ENCODE data around the gene TAF7. TPM values are rescaled to one million over a fixed set of nuclear protein-coding genes. Genes with fewer than 3 reads are reported as not detected.

Gene TAF7
- polyA plus RNA-seq, 1 of the 3 experiments (the other 2 are of a cell fraction) = 30.6 TPM

DNA sequence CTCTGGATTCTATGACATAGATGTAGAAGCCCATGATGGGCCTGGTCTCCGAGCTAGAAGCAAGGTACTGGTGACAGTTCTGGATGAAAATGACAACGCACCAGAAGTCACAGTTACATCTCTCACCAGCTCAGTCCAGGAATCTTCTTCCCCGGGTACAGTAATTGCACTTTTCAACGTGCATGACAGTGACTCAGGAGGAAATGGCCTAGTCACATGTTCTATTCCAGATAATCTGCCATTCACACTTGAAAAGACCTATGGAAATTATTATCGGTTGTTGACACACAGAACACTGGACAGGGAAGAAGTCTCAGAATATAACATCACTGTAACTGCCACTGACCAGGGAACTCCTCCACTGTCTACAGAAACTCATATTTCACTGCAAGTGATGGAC lies 35.5 kb upstream of the TAF7 start:
- no peak overlapping the region for H3K27ac ChIP-seq (ENCODE audit: low read depth in 2 of 2, low read length in 1 of 2)
- POLR2A ChIA-PET = no interaction called here
- no peak overlapping the region for H3K4me3 ChIP-seq (ENCODE audit: low read depth in 2 of 2, low read length in 1 of 2)
- H3K27me3 ChIP-seq (ENCODE audit: insufficient read depth) = no peaks in the 10 kb centered on the region
- H3K9me3 ChIP-seq = no peaks in the 10 kb centered on the region
- no peak overlapping the region for H3K9ac ChIP-seq
- H3K79me2 ChIP-seq (ENCODE audit: insufficient read depth) = no peaks in the 10 kb centered on the region
- H3K4me2 ChIP-seq = no peak overlapping the region
- H3K36me3 ChIP-seq (replicated peaks in 1 of 2; ENCODE audit: control insufficient read depth in 1 of 2, insufficient read depth in 2 of 2, low read length in 1 of 2) = no peaks in the 10 kb centered on the region
- H4K20me1 ChIP-seq (ENCODE audit: insufficient read depth) = no peaks in the 10 kb centered on the region
- DNase-seq = no peak
- CTCF ChIA-PET = interaction anchor here (0.6 to 1.7 kb wide), 6 partner anchors 9 to 211 kb away, joined by 3 to 8 read pairs (median 4); no protein-coding TSS in a partner anchor
- no peaks in the 10 kb centered on the region for H3K4me1 ChIP-seq (ENCODE audit: control insufficient read depth in 1 of 2, insufficient read depth in 2 of 2, low read depth in 1 of 2, low read length in 1 of 2)
- H3K9me2 ChIP-seq = no peaks in the 10 kb centered on the region
- no peaks in the 10 kb centered on the region for H3F3A ChIP-seq (replicated peaks; ENCODE audit: insufficient read depth)
- no peak overlapping the region for H2AFZ ChIP-seq (ENCODE audit: low read depth)
- TF ChIP-seq TCF12 (IDR thresholded peaks at IDR 0.05) (no peak), EP300 (IDR thresholded peaks at IDR 0.05; ENCODE audit: borderline replicate concordance in 1 of 2, low read depth in 1 of 2, low read length in 1 of 2) (no peak), EZH2phosphoT487 (IDR thresholded peaks at IDR 0.05; ENCODE audit: borderline replicate concordance, low read depth) (no peak), FOXM1 (IDR thresholded peaks at IDR 0.05; ENCODE audit: low read depth) (no peak), FOXJ3 (CRISPR knock-in tag; IDR thresholded peaks at IDR 0.05) (no peak), RXRA (IDR thresholded peaks at IDR 0.05; ENCODE audit: borderline replicate concordance, low read depth) (no peak), RAD21 (IDR thresholded peaks at IDR 0.05; ENCODE audit: low read length) (no peak), POLR2AphosphoS5 (IDR thresholded peaks at IDR 0.05; ENCODE audit: low read depth, low read length) (no peak), GABPA (IDR thresholded peaks at IDR 0.05; ENCODE audit: low read depth) (no peak), CHD2 (IDR thresholded peaks at IDR 0.05; ENCODE audit: low read length, partially characterized antibody) (no peak), NFIC (IDR thresholded peaks at IDR 0.05; ENCODE audit: borderline replicate concordance) (no peak), SMC3 (IDR thresholded peaks at IDR 0.05; ENCODE audit: low read depth, low read length) (no peak)
- TF ChIP-seq, protein P1, sequence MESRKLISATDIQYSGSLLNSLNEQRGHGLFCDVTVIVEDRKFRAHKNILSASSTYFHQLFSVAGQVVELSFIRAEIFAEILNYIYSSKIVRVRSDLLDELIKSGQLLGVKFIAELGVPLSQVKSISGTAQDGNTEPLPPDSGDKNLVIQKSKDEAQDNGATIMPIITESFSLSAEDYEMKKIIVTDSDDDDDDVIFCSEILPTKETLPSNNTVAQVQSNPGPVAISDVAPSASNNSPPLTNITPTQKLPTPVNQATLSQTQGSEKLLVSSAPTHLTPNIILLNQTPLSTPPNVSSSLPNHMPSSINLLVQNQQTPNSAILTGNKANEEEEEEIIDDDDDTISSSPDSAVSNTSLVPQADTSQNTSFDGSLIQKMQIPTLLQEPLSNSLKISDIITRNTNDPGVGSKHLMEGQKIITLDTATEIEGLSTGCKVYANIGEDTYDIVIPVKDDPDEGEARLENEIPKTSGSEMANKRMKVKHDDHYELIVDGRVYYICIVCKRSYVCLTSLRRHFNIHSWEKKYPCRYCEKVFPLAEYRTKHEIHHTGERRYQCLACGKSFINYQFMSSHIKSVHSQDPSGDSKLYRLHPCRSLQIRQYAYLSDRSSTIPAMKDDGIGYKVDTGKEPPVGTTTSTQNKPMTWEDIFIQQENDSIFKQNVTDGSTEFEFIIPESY (IDR thresholded peaks at IDR 0.05; ENCODE audit: borderline replicate concordance, low read depth) = no peak
- TF ChIP-seq, protein P2, sequence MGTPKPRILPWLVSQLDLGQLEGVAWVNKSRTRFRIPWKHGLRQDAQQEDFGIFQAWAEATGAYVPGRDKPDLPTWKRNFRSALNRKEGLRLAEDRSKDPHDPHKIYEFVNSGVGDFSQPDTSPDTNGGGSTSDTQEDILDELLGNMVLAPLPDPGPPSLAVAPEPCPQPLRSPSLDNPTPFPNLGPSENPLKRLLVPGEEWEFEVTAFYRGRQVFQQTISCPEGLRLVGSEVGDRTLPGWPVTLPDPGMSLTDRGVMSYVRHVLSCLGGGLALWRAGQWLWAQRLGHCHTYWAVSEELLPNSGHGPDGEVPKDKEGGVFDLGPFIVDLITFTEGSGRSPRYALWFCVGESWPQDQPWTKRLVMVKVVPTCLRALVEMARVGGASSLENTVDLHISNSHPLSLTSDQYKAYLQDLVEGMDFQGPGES (IDR thresholded peaks at IDR 0.05; ENCODE audit: low read depth, low read length) = no peak
- TF ChIP-seq, protein P3, sequence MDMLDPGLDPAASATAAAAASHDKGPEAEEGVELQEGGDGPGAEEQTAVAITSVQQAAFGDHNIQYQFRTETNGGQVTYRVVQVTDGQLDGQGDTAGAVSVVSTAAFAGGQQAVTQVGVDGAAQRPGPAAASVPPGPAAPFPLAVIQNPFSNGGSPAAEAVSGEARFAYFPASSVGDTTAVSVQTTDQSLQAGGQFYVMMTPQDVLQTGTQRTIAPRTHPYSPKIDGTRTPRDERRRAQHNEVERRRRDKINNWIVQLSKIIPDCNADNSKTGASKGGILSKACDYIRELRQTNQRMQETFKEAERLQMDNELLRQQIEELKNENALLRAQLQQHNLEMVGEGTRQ (IDR thresholded peaks at IDR 0.05; ENCODE audit: borderline replicate concordance, low read depth, low read length) = no peak
- TF ChIP-seq, protein P4, sequence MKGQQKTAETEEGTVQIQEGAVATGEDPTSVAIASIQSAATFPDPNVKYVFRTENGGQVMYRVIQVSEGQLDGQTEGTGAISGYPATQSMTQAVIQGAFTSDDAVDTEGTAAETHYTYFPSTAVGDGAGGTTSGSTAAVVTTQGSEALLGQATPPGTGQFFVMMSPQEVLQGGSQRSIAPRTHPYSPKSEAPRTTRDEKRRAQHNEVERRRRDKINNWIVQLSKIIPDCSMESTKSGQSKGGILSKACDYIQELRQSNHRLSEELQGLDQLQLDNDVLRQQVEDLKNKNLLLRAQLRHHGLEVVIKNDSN (IDR thresholded peaks at IDR 0.05; ENCODE audit: borderline replicate concordance, low read depth) = no peak
- TF ChIP-seq, protein P5, sequence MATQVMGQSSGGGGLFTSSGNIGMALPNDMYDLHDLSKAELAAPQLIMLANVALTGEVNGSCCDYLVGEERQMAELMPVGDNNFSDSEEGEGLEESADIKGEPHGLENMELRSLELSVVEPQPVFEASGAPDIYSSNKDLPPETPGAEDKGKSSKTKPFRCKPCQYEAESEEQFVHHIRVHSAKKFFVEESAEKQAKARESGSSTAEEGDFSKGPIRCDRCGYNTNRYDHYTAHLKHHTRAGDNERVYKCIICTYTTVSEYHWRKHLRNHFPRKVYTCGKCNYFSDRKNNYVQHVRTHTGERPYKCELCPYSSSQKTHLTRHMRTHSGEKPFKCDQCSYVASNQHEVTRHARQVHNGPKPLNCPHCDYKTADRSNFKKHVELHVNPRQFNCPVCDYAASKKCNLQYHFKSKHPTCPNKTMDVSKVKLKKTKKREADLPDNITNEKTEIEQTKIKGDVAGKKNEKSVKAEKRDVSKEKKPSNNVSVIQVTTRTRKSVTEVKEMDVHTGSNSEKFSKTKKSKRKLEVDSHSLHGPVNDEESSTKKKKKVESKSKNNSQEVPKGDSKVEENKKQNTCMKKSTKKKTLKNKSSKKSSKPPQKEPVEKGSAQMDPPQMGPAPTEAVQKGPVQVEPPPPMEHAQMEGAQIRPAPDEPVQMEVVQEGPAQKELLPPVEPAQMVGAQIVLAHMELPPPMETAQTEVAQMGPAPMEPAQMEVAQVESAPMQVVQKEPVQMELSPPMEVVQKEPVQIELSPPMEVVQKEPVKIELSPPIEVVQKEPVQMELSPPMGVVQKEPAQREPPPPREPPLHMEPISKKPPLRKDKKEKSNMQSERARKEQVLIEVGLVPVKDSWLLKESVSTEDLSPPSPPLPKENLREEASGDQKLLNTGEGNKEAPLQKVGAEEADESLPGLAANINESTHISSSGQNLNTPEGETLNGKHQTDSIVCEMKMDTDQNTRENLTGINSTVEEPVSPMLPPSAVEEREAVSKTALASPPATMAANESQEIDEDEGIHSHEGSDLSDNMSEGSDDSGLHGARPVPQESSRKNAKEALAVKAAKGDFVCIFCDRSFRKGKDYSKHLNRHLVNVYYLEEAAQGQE (IDR thresholded peaks at IDR 0.05; ENCODE audit: low read depth, low read length) = no peak
- TF ChIP-seq, protein P6, sequence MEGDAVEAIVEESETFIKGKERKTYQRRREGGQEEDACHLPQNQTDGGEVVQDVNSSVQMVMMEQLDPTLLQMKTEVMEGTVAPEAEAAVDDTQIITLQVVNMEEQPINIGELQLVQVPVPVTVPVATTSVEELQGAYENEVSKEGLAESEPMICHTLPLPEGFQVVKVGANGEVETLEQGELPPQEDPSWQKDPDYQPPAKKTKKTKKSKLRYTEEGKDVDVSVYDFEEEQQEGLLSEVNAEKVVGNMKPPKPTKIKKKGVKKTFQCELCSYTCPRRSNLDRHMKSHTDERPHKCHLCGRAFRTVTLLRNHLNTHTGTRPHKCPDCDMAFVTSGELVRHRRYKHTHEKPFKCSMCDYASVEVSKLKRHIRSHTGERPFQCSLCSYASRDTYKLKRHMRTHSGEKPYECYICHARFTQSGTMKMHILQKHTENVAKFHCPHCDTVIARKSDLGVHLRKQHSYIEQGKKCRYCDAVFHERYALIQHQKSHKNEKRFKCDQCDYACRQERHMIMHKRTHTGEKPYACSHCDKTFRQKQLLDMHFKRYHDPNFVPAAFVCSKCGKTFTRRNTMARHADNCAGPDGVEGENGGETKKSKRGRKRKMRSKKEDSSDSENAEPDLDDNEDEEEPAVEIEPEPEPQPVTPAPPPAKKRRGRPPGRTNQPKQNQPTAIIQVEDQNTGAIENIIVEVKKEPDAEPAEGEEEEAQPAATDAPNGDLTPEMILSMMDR (IDR thresholded peaks at IDR 0.05) = no peak
- TF ChIP-seq, protein P7, sequence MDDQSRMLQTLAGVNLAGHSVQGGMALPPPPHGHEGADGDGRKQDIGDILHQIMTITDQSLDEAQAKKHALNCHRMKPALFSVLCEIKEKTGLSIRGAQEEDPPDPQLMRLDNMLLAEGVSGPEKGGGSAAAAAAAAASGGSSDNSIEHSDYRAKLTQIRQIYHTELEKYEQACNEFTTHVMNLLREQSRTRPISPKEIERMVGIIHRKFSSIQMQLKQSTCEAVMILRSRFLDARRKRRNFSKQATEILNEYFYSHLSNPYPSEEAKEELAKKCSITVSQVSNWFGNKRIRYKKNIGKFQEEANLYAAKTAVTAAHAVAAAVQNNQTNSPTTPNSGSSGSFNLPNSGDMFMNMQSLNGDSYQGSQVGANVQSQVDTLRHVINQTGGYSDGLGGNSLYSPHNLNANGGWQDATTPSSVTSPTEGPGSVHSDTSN (IDR thresholded peaks at IDR 0.05) = no peak
- WGBS (ENCODE audit: low lambda C conversion rate) = 40% methylated on average over 5 of the region's 5 CpGs

Data from SK-N-SH (cell line).